ENCODE data around the gene SFRP5.
A peak's percentile ranks its signal among the peaks of the same experiment; 100 is the strongest.

Gene SFRP5

DNA sequence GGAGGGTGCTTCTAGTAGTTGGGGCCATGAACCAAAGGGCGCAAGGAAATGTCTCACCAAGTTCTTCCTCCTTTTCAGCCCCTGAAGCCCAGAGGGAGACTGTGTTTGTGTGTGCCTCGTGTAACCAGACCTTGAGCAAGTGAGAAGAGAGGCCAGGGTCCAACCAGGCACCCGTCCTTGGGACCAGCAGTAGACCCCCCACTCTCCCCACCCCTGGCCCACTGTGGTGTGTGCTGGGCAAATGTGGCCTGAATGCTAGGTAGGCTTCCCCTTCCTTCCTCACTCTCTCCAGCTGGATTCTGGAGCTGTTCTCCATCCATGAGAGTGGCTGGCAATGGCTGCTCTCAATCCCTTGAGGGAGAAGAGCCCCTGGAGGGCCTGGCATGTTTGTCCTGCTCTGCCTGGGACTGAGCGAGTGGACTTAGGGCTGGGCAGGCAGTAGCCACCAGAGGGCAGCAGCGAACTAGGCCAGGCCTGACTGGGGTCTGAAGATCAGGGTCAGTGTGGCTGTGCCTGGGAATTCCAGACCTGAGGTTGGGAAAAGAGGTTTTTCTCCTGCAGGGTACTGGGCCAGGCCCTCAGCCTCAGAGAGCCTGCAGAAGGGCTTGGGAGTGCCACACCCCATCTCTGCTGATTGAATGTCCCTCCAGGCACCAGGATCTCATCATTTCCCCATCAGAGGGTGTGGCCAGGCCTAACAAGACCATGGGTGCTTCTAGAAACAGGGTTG is 12.5 kb downstream of the SFRP5 start:
- Histone ChIP-seq H3K9me3 (ENCODE audit: severe bottlenecking) (no peaks in the 10 kb centered on the region), H3K36me3 (ENCODE audit: low read depth) (peaks cover 34% of the 10 kb centered on the region), H3K4me3 (ENCODE audit: severe bottlenecking) (no peak overlapping the region), H3K27me3 (ENCODE audit: insufficient read depth, poor library complexity, severe bottlenecking) (no peaks in the 10 kb centered on the region), H3K27ac (ENCODE audit: poor library complexity, severe bottlenecking) (no peak overlapping the region), H3K4me1 (ENCODE audit: insufficient read depth, poor library complexity, severe bottlenecking) (no peaks in the 10 kb centered on the region)
- TF ChIP-seq, protein P1, sequence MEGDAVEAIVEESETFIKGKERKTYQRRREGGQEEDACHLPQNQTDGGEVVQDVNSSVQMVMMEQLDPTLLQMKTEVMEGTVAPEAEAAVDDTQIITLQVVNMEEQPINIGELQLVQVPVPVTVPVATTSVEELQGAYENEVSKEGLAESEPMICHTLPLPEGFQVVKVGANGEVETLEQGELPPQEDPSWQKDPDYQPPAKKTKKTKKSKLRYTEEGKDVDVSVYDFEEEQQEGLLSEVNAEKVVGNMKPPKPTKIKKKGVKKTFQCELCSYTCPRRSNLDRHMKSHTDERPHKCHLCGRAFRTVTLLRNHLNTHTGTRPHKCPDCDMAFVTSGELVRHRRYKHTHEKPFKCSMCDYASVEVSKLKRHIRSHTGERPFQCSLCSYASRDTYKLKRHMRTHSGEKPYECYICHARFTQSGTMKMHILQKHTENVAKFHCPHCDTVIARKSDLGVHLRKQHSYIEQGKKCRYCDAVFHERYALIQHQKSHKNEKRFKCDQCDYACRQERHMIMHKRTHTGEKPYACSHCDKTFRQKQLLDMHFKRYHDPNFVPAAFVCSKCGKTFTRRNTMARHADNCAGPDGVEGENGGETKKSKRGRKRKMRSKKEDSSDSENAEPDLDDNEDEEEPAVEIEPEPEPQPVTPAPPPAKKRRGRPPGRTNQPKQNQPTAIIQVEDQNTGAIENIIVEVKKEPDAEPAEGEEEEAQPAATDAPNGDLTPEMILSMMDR (IDR thresholded peaks at IDR 0.05; ENCODE audit: poor library complexity, severe bottlenecking) = peak; percentile 91
- ATAC-seq (ENCODE audit: low read depth) = peak; percentile 77
- DNase-seq (ENCODE audit: low spot score) = no peak

GRCh38 chr10:97757471-97757870 is 14.3 kb downstream of the SFRP5 start:
- no peak overlapping the region for H3K4me3 ChIP-seq (ENCODE audit: severe bottlenecking)
- DNase-seq (ENCODE audit: low spot score) (no peak), ATAC-seq (ENCODE audit: low read depth) (no peak)
- H3K36me3 ChIP-seq (ENCODE audit: low read depth) = peaks cover 44% of the 10 kb centered on the region
- no peaks in the 10 kb centered on the region for H3K4me1 ChIP-seq (ENCODE audit: insufficient read depth, poor library complexity, severe bottlenecking)
- TF ChIP-seq, protein P1 (IDR thresholded peaks at IDR 0.05; ENCODE audit: poor library complexity, severe bottlenecking) = no peak
- H3K27ac ChIP-seq (ENCODE audit: poor library complexity, severe bottlenecking) = no peak overlapping the region
- no peaks in the 10 kb centered on the region for H3K27me3 ChIP-seq (ENCODE audit: insufficient read depth, poor library complexity, severe bottlenecking)
- H3K9me3 ChIP-seq (ENCODE audit: severe bottlenecking) = no peaks in the 10 kb centered on the region

DNA sequence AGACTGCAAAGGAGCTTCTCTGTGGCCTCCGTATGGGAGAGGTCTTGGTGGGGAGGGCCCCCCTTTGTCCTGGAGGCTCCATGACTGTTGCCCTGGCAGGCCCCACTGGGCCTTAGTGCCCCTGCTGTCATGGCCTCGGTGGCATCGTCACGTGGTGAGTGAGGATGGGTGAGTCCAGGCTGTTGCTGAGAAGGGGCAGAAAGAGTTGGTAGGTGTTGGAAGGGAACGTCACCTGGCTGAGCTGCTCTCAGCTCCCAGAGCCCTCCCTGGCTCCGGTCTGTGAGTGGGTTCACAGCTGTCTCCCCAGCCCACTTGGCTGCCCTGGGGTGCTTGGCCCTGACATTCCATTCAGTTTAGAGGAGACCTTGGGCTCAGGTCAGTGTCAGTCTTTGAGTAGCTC is 16.1 kb downstream of the SFRP5 start:
- Histone ChIP-seq H3K4me3 (ENCODE audit: severe bottlenecking) (no peak overlapping the region), H3K27me3 (ENCODE audit: insufficient read depth, poor library complexity, severe bottlenecking) (no peaks in the 10 kb centered on the region), H3K9me3 (ENCODE audit: severe bottlenecking) (no peaks in the 10 kb centered on the region), H3K36me3 (ENCODE audit: low read depth) (peaks cover 56% of the 10 kb centered on the region), H3K27ac (ENCODE audit: poor library complexity, severe bottlenecking) (no peak overlapping the region), H3K4me1 (ENCODE audit: insufficient read depth, poor library complexity, severe bottlenecking) (no peaks in the 10 kb centered on the region)
- no peak for DNase-seq (ENCODE audit: low spot score)
- ATAC-seq (ENCODE audit: low read depth) = no peak
- TF ChIP-seq, protein P1 (IDR thresholded peaks at IDR 0.05; ENCODE audit: poor library complexity, severe bottlenecking) = no peak

GRCh38 chr10:97754726-97755125 is 17.1 kb downstream of the SFRP5 start:
- Histone ChIP-seq H3K9me3 (ENCODE audit: severe bottlenecking) (no peaks in the 10 kb centered on the region), H3K27me3 (ENCODE audit: insufficient read depth, poor library complexity, severe bottlenecking) (no peaks in the 10 kb centered on the region), H3K27ac (ENCODE audit: poor library complexity, severe bottlenecking) (no peak overlapping the region), H3K36me3 (ENCODE audit: low read depth) (peaks cover 58% of the 10 kb centered on the region), H3K4me1 (ENCODE audit: insufficient read depth, poor library complexity, severe bottlenecking) (no peaks in the 10 kb centered on the region), H3K4me3 (ENCODE audit: severe bottlenecking) (no peak overlapping the region)
- no peak for DNase-seq (ENCODE audit: low spot score)
- TF ChIP-seq, protein P1 (IDR thresholded peaks at IDR 0.05; ENCODE audit: poor library complexity, severe bottlenecking) = no peak
- no peak for ATAC-seq (ENCODE audit: low read depth)

GRCh38 chr10:97752956-97753355 is 18.8 kb downstream of the SFRP5 start:
- DNase-seq (ENCODE audit: low spot score) (no peak), ATAC-seq (ENCODE audit: low read depth) (no peak)
- no peaks in the 10 kb centered on the region for H3K9me3 ChIP-seq (ENCODE audit: severe bottlenecking)
- H3K36me3 ChIP-seq (ENCODE audit: low read depth) = peaks cover 63% of the 10 kb centered on the region
- H3K4me1 ChIP-seq (ENCODE audit: insufficient read depth, poor library complexity, severe bottlenecking) = no peaks in the 10 kb centered on the region
- no peak overlapping the region for H3K4me3 ChIP-seq (ENCODE audit: severe bottlenecking)
- TF ChIP-seq, protein P1 (IDR thresholded peaks at IDR 0.05; ENCODE audit: poor library complexity, severe bottlenecking) = no peak
- no peaks in the 10 kb centered on the region for H3K27me3 ChIP-seq (ENCODE audit: insufficient read depth, poor library complexity, severe bottlenecking)
- H3K27ac ChIP-seq (ENCODE audit: poor library complexity, severe bottlenecking) = no peak overlapping the region

All from RWPE2 (cell line).